Keratinocyte (primary cell): ENCODE results near the gene SAMD4B.

ENCODE experiments used
- EZH2 ChIP-seq: IDR thresholded peaks from one replicate; pipeline ENCODE4 v1.6.1; 2012; ENCODE audit warnings: inconsistent platforms, mild to moderate bottlenecking, low read length, moderate library complexity
- TF ChIP-seq, protein P1 (sequence below), 3 experiments: IDR thresholded peaks in 1 of 3; conservative IDR thresholded peaks in 1 of 3; optimal IDR thresholded peaks in 1 of 3; 2 replicates in 2 of 3; 3 replicates in 1 of 3; pipeline versions ENCODE3 to v1.5.1; 2011; ENCODE audit warnings: low read length in 3 of 3, mild to moderate bottlenecking in 3 of 3, moderate library complexity in 2 of 3, control low read depth in 1 of 3, inconsistent platforms in 1 of 3; ENCODE audit not compliant: insufficient read depth in 2 of 3; ENCODE audit errors: extremely low read depth in 1 of 3

DNA sequence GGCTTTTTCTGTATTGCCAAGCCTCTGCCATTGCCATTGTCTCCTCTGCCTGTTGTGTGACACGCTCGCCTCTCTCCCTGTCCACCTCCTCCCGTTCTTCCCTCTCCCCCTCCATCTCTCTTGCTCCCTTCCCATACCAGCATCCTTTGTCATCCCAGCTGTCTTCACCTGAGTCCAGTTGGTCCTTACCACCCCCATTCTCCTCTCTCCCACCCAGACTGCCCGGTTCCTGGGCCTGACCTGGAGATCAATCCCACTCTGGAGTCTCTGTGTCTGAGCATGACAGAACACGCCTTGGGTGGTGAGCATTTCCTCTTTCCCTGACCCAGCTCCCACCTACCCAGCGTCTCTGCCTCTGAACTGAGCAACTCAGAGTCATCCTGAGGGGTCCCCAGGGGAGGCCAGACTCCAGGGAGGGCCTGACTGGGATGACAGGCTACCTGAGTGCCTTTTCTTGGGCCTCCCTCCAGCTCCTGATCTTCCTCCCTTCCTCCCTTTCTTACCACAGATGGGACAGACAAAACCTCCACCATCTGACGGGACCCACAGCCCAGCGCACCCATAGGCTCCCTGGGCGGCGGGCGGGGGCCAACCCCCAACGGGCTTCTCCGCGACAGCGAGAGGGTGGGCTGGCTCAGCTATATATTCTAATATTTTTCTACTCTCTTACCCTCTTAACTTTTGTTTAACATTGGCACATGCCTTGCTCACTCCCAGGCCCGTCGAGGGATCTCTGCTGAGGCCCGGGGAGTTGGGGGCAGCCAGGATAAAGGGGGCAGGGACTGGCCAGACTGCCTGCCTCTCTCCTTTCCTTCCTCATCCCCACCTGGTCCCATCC is 41.0 kb downstream of the SAMD4B start:
- no peak for TF ChIP-seq EZH2
- TF ChIP-seq, protein P1, sequence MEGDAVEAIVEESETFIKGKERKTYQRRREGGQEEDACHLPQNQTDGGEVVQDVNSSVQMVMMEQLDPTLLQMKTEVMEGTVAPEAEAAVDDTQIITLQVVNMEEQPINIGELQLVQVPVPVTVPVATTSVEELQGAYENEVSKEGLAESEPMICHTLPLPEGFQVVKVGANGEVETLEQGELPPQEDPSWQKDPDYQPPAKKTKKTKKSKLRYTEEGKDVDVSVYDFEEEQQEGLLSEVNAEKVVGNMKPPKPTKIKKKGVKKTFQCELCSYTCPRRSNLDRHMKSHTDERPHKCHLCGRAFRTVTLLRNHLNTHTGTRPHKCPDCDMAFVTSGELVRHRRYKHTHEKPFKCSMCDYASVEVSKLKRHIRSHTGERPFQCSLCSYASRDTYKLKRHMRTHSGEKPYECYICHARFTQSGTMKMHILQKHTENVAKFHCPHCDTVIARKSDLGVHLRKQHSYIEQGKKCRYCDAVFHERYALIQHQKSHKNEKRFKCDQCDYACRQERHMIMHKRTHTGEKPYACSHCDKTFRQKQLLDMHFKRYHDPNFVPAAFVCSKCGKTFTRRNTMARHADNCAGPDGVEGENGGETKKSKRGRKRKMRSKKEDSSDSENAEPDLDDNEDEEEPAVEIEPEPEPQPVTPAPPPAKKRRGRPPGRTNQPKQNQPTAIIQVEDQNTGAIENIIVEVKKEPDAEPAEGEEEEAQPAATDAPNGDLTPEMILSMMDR (optimal IDR thresholded peaks at IDR 0.05 in 1 of 3, IDR thresholded peaks at IDR 0.05 in 1 of 3, conservative IDR thresholded peaks at IDR 0.05 in 1 of 3; ENCODE audit: extremely low read depth in 1 of 3, insufficient read depth in 2 of 3, low read length in 3 of 3): no peak
